GM23338 (cell line): Measurements from ENCODE around the gene RNF19B. TPM values are rescaled to one million over a fixed set of nuclear protein-coding genes. Genes with fewer than 3 reads are reported as not detected.

Experiments used
- ATAC-seq: fragments of 200-7000 bp; cut with Tn5 transposase; 3 replicates; pipeline ENCODE4 v1.9.1; 2020
- DNase-seq: peaks from one replicate; pipeline ENCODE4 v3.0.0-alpha.2; 2015; ENCODE audit warnings: low spot score
- H2AFZ ChIP-seq: fragments of 200-600 bp; sonication (generic); 2 replicates; pipeline ENCODE4 v1.8.0; 2016; ENCODE audit warnings: antibody characterized with exemption, mild to moderate bottlenecking, moderate library complexity
- H3F3A ChIP-seq: fragments of 200-600 bp; sonication (generic); replicated peaks from 2 replicates; pipeline ENCODE4 v1.8.0; 2017; ENCODE audit warnings: antibody characterized with exemption, mixed run types, low read depth
- H3K27ac ChIP-seq: fragments of 200-600 bp; sonication (generic); 2 replicates; pipeline ENCODE4 v1.6.1; 2016; ENCODE audit warnings: low read depth
- H3K27me3 ChIP-seq: fragments of 200-600 bp; sonication (generic); 2 replicates; pipeline ENCODE4 v1.8.0; 2016; ENCODE audit warnings: mild to moderate bottlenecking, mixed run types, moderate library complexity; ENCODE audit not compliant: insufficient read depth
- H3K36me3 ChIP-seq: fragments of 200-600 bp; sonication (generic); 2 replicates; pipeline ENCODE4 v1.8.0; 2016; ENCODE audit warnings: mild to moderate bottlenecking; ENCODE audit not compliant: insufficient read depth
- H3K4me1 ChIP-seq: fragments of 200-600 bp; sonication (generic); 2 replicates; pipeline ENCODE4 v1.8.0; 2016; ENCODE audit warnings: mild to moderate bottlenecking, moderate library complexity; ENCODE audit not compliant: insufficient read depth
- H3K4me2 ChIP-seq: fragments of 200-600 bp; sonication (generic); 2 replicates; pipeline ENCODE4 v1.7.1; 2017; ENCODE audit warnings: mixed run types
- H3K4me3 ChIP-seq: fragments of 200-600 bp; sonication (generic); 2 replicates; pipeline ENCODE4 v1.6.1; 2016; ENCODE audit warnings: mixed run types
- H3K79me2 ChIP-seq: fragments of 200-600 bp; sonication (generic); replicated peaks from 2 replicates; pipeline ENCODE4 v1.8.0; 2017; ENCODE audit warnings: mild to moderate bottlenecking; ENCODE audit not compliant: insufficient read depth
- H3K9me2 ChIP-seq: fragments of 200-600 bp; sonication (generic); 2 replicates; pipeline ENCODE4 v1.8.0; 2017; ENCODE audit not compliant: insufficient read depth
- H4K20me1 ChIP-seq: fragments of 200-600 bp; sonication (generic); replicated peaks from 2 replicates; pipeline ENCODE4 v1.8.0; 2017; ENCODE audit warnings: mild to moderate bottlenecking; ENCODE audit not compliant: insufficient read depth
- H3K27ac Mint-ChIP-seq: 2 replicates; pipeline ENCODE4 v1.8.0; 2020; ENCODE audit warnings: inconsistent platforms, mild to moderate bottlenecking, moderate library complexity, mixed read lengths
- H3K27me3 Mint-ChIP-seq: 3 replicates; pipeline ENCODE4 v1.8.0; 2022; ENCODE audit warnings: low read depth, mild to moderate bottlenecking, moderate library complexity, mixed read lengths, inconsistent platforms; ENCODE audit not compliant: insufficient read depth, poor library complexity
- H3K36me3 Mint-ChIP-seq: 3 replicates; pipeline ENCODE4 v1.8.0; 2021; ENCODE audit warnings: low read depth, mild to moderate bottlenecking, inconsistent platforms, moderate library complexity, mixed read lengths
- H3K4me1 Mint-ChIP-seq: 3 replicates; pipeline ENCODE4 v1.8.0; 2020; ENCODE audit warnings: mild to moderate bottlenecking, inconsistent platforms, mixed read lengths
- H3K4me3 Mint-ChIP-seq: 3 replicates; pipeline ENCODE4 v1.8.0; 2021; ENCODE audit warnings: moderate library complexity, mild to moderate bottlenecking, inconsistent platforms, mixed read lengths
- H3K9me3 Mint-ChIP-seq: 3 replicates; pipeline ENCODE4 v1.8.0; 2020; ENCODE audit warnings: moderate library complexity, mild to moderate bottlenecking, inconsistent platforms, mixed read lengths
- CREB1 ChIP-seq: fragments of 250-450 bp; sonication (Bioruptor Pico); IDR thresholded peaks from 2 replicates; pipeline ENCODE4 v1.5.0; 2020; ENCODE audit warnings: low read depth, mild to moderate bottlenecking, moderate library complexity
- ETS1 ChIP-seq: IDR thresholded peaks from 2 replicates; pipeline ENCODE4 v1.6.1; 2016; ENCODE audit warnings: antibody characterized with exemption
- EZH2 ChIP-seq: fragments of 200-600 bp; sonication (generic); IDR thresholded peaks from one replicate; pipeline ENCODE4 v1.8.0; 2017; ENCODE audit warnings: antibody characterized with exemption, mild to moderate bottlenecking, low read depth; ENCODE audit not compliant: unreplicated experiment
- EZH2phosphoT487 ChIP-seq: fragments of 200-600 bp; sonication (generic); IDR thresholded peaks from one replicate; pipeline ENCODE4 v1.8.1; 2018; ENCODE audit warnings: antibody characterized with exemption; ENCODE audit not compliant: unreplicated experiment
- JUNB ChIP-seq: IDR thresholded peaks from one replicate; pipeline ENCODE4 v1.6.1; 2016; ENCODE audit warnings: antibody characterized with exemption; ENCODE audit not compliant: unreplicated experiment
- NANOG ChIP-seq: IDR thresholded peaks from 2 replicates; pipeline ENCODE4 v1.6.1; 2016; ENCODE audit warnings: antibody characterized with exemption, borderline replicate concordance
- POLR2AphosphoS5 ChIP-seq: IDR thresholded peaks from 2 replicates; pipeline ENCODE4 v1.6.1; 2016; ENCODE audit warnings: antibody characterized with exemption, low read depth
- REST ChIP-seq: IDR thresholded peaks from one replicate; pipeline ENCODE4 v1.6.1; 2018; ENCODE audit warnings: antibody characterized with exemption; ENCODE audit not compliant: unreplicated experiment
- STAT1 ChIP-seq: IDR thresholded peaks from one replicate; pipeline ENCODE4 v1.6.1; 2016; ENCODE audit warnings: antibody characterized with exemption; ENCODE audit not compliant: unreplicated experiment
- ZNF114 ChIP-seq: fragments of 250-450 bp; sonication (Bioruptor Pico); IDR thresholded peaks from 2 replicates; pipeline ENCODE4 v1.5.0; 2020; ENCODE audit warnings: mild to moderate bottlenecking, moderate library complexity
- ZNF331 ChIP-seq: fragments of 250-450 bp; sonication (Bioruptor Pico); IDR thresholded peaks from 2 replicates; pipeline ENCODE4 v1.5.0; 2020; ENCODE audit warnings: low read depth, mild to moderate bottlenecking, moderate library complexity
- ZNF462 ChIP-seq: fragments of 250-450 bp; sonication (Bioruptor Pico); IDR thresholded peaks from 2 replicates; pipeline ENCODE4 v1.5.0; 2020; ENCODE audit warnings: mild to moderate bottlenecking, moderate library complexity
- polyA plus RNA-seq: library from polyadenylated mRNA; unstranded; fragments of >200 nt; fragmentation: Nextera tagmentation; extraction: Ambion mirVana; gene quantifications from 2 replicates; pipeline ENCODE4 v1.2.1, GENCODE V29; 2016
- total RNA-seq: library from RNA; depleted of rRNA; stranded (reverse); fragments of >200 nt; shearing (Covaris generic); gene quantifications from 2 replicates; pipeline ENCODE4 v1.2.3, GENCODE V29; 2014
- TF ChIP-seq, protein P1 (sequence below), 2 experiments: fragments of 200-600 bp in 1 of 2; sonication (generic) in 1 of 2; conservative IDR thresholded peaks; 2 replicates each; pipeline versions ENCODE4 v1.5.1 to v1.6.1; 2016 to 2017; ENCODE audit warnings: antibody characterized with exemption in 2 of 2, low read depth in 2 of 2, mild to moderate bottlenecking in 2 of 2, moderate library complexity in 1 of 2

Gene RNF19B
- total and polyA plus RNA-seq, 2 experiments from 2014 or later: 2.9 to 11.9 TPM

DNA sequence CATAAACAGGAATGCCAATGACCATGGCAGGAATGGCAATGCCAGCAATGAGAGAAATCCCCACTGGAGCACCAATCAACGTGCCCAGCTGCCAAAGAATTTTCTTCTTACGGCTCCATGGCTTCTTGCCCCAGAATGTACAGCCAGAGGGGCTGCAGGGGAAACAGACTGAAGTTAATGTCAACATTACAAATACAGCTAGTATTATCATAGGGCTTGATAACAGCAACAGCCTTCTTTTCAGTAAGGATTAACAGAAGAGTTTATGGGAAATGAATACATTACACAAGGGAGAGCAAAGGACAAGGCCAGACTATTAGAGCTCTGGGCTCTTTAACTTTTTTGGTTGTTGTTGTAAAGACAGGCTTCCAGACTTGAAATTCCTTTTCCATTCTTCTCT lies 18.2 kb downstream of the RNF19B start:
- Histone ChIP-seq H3K4me3 (no peak overlapping the region), H3K79me2 (no peaks in the 10 kb centered on the region), H3K9me2 (no peaks in the 10 kb centered on the region), H3K27me3 (no peaks in the 10 kb centered on the region), H4K20me1 (0 out of 2 replicates have a peak, but pooled peaks cover 3% of the 10 kb centered on the region), H3F3A (no peaks in the 10 kb centered on the region), H3K4me1 (no peaks in the 10 kb centered on the region), H3K4me2 (no peak overlapping the region), H3K36me3 (0 out of 2 replicates have a peak, but pooled peaks cover 6% of the 10 kb centered on the region), H2AFZ (no peak overlapping the region), H3K27ac (no peak overlapping the region)
- no peak for DNase-seq
- H3K27me3 Mint-ChIP-seq: no peaks in the 10 kb centered on the region
- no peak for ATAC-seq
- H3K4me3 Mint-ChIP-seq: no peak overlapping the region
- peaks cover 29% of the 10 kb centered on the region for H3K36me3 Mint-ChIP-seq
- H3K4me1 Mint-ChIP-seq: no peaks in the 10 kb centered on the region
- H3K9me3 Mint-ChIP-seq: no peaks in the 10 kb centered on the region
- no peak for TF ChIP-seq ETS1
- no peak for TF ChIP-seq JUNB
- no peak for TF ChIP-seq CREB1 (CRISPR knock-in tag)
- TF ChIP-seq, protein P1, sequence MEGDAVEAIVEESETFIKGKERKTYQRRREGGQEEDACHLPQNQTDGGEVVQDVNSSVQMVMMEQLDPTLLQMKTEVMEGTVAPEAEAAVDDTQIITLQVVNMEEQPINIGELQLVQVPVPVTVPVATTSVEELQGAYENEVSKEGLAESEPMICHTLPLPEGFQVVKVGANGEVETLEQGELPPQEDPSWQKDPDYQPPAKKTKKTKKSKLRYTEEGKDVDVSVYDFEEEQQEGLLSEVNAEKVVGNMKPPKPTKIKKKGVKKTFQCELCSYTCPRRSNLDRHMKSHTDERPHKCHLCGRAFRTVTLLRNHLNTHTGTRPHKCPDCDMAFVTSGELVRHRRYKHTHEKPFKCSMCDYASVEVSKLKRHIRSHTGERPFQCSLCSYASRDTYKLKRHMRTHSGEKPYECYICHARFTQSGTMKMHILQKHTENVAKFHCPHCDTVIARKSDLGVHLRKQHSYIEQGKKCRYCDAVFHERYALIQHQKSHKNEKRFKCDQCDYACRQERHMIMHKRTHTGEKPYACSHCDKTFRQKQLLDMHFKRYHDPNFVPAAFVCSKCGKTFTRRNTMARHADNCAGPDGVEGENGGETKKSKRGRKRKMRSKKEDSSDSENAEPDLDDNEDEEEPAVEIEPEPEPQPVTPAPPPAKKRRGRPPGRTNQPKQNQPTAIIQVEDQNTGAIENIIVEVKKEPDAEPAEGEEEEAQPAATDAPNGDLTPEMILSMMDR (conservative IDR thresholded peaks at IDR 0.05; ENCODE audit: low read depth in 2 of 2): no peak
- no peak for TF ChIP-seq EZH2
- TF ChIP-seq STAT1: no peak
- TF ChIP-seq ZNF114: no peak
- TF ChIP-seq NANOG: no peak
- TF ChIP-seq ZNF462 (CRISPR knock-in tag): no peak
- no peak for TF ChIP-seq EZH2phosphoT487
- no peak for TF ChIP-seq POLR2AphosphoS5
- no peak for TF ChIP-seq ZNF331 (CRISPR knock-in tag)
- no peak for TF ChIP-seq REST
- H3K27ac Mint-ChIP-seq: no peak overlapping the region
